GM12878 (cell line): ENCODE results near the gene OLFM2.

Experiments used
- BCL11A ChIP-seq: IDR thresholded peaks from 2 replicates; pipeline ENCODE4 v1.6.1; 2011; ENCODE audit warnings: low read depth, low read length
- CBFB ChIP-seq: IDR thresholded peaks from 2 replicates; pipeline ENCODE4 v1.6.1; 2016; ENCODE audit warnings: antibody characterized with exemption, low read depth
- CREB1 ChIP-seq: IDR thresholded peaks from 2 replicates; pipeline ENCODE4 v1.6.1; 2012; ENCODE audit warnings: low read depth, mild to moderate bottlenecking, inconsistent platforms
- CTCF ChIP-seq, 3 experiments: IDR thresholded peaks in 2 of 3; conservative IDR thresholded peaks in 1 of 3; 2 replicates each; pipeline ENCODE4 v1.5.1; 2011; ENCODE audit warnings: low read depth in 3 of 3, low read length in 3 of 3, mild to moderate bottlenecking in 3 of 3, control low read depth in 2 of 3, moderate library complexity in 2 of 3, inconsistent platforms in 1 of 3, mixed read lengths in 1 of 3; ENCODE audit not compliant: control insufficient read depth in 2 of 3, insufficient read depth in 1 of 3; ENCODE audit errors: extremely low read depth in 1 of 3
- E4F1 ChIP-seq: fragments of 450-650 bp; IDR thresholded peaks from 2 replicates; pipeline ENCODE4 v1.6.1; 2018; ENCODE audit warnings: borderline replicate concordance, mild to moderate bottlenecking; ENCODE audit not compliant: partially characterized antibody
- ESRRA ChIP-seq: IDR thresholded peaks from 2 replicates; pipeline ENCODE4 v1.6.1; 2012; ENCODE audit warnings: mild to moderate bottlenecking, low read length, improper control_type of control experiment
- EZH2 ChIP-seq: IDR thresholded peaks from 2 replicates; pipeline ENCODE4 v1.6.1; 2012; ENCODE audit warnings: low read depth, mild to moderate bottlenecking, control low read depth, inconsistent platforms, low read length, borderline replicate concordance; ENCODE audit not compliant: control insufficient read depth
- MYC ChIP-seq: IDR thresholded peaks from 2 replicates; pipeline ENCODE4 v1.6.1; 2011; ENCODE audit warnings: mild to moderate bottlenecking, low read length, moderate library complexity, inconsistent platforms; ENCODE audit not compliant: insufficient read depth, insufficient replicate concordance, insufficient read length, severe bottlenecking
- NRF1 ChIP-seq: conservative IDR thresholded peaks from 2 replicates; pipeline ENCODE4 v1.6.1; 2011; ENCODE audit warnings: mild to moderate bottlenecking, low read depth, low read length, improper control_type of control experiment
- POLR2A ChIP-seq: IDR thresholded peaks from 2 replicates; pipeline ENCODE4 v1.6.1; 2011; ENCODE audit warnings: low read depth, mild to moderate bottlenecking, low read length
- RAD21 ChIP-seq: IDR thresholded peaks from 2 replicates; pipeline ENCODE4 v1.6.1; 2011; ENCODE audit warnings: mild to moderate bottlenecking, low read depth, low read length, moderate library complexity; ENCODE audit not compliant: insufficient read depth
- REST ChIP-seq: IDR thresholded peaks from 2 replicates; pipeline ENCODE4 v1.6.1; 2012; ENCODE audit warnings: mild to moderate bottlenecking, low read depth, low read length
- ZBTB33 ChIP-seq: fragments of 450-650 bp; IDR thresholded peaks from 2 replicates; pipeline ENCODE4 v1.6.1; 2017; ENCODE audit warnings: mild to moderate bottlenecking
- ZNF384 ChIP-seq: IDR thresholded peaks from 2 replicates; pipeline ENCODE4 v1.6.1; 2012; ENCODE audit warnings: low read depth, mild to moderate bottlenecking, low read length, improper control_type of control experiment, borderline replicate concordance

GRCh38 chr19:9911524-9912185 lies 24.7 kb downstream of the OLFM2 start:
- no peak for TF ChIP-seq BCL11A
- TF ChIP-seq POLR2A: no peak
- no peak for TF ChIP-seq MYC
- TF ChIP-seq CREB1: no peak
- no peak for TF ChIP-seq NRF1
- no peak for TF ChIP-seq EZH2
- no peak for TF ChIP-seq REST
- TF ChIP-seq E4F1: no peak
- TF ChIP-seq ZBTB33: no peak
- TF ChIP-seq ESRRA: no peak
- TF ChIP-seq CTCF (IDR thresholded peaks at IDR 0.05 in 2 of 3, conservative IDR thresholded peaks at IDR 0.05 in 1 of 3; ENCODE audit: control insufficient read depth in 2 of 3, extremely low read depth in 1 of 3, insufficient read depth in 1 of 3, low read depth in 3 of 3, low read length in 3 of 3): no peak
- TF ChIP-seq CBFB: no peak
- TF ChIP-seq RAD21: no peak
- TF ChIP-seq ZNF384: no peak
